Peyer's patch (tissue), 4 donors: Measurements from ENCODE around the gene SUDS3.

Experiments used
- POLR2A ChIP-seq, 2 donors: fragments of 450-650 bp; IDR thresholded peaks; one replicate each; pipeline ENCODE4 v1.5.1; 2017; ENCODE audit warnings: antibody characterized with exemption in 2 of 2, mild to moderate bottlenecking in 2 of 2, moderate library complexity in 2 of 2
- TF ChIP-seq, protein P1 (sequence below), 6 experiments: fragments of 450-650 bp in 4 of 6; fragments of 200-600 bp in 2 of 6; sonication (generic) in 1 of 6; IDR thresholded peaks; one replicate each; pipeline ENCODE4 v1.5.1; 2017 to 2019; ENCODE audit warnings: antibody characterized with exemption in 6 of 6, mild to moderate bottlenecking in 3 of 6, moderate library complexity in 1 of 6

GRCh38 chr12:118357257-118358007 is 18.9 kb upstream of the SUDS3 start:
- TF ChIP-seq, protein P1, sequence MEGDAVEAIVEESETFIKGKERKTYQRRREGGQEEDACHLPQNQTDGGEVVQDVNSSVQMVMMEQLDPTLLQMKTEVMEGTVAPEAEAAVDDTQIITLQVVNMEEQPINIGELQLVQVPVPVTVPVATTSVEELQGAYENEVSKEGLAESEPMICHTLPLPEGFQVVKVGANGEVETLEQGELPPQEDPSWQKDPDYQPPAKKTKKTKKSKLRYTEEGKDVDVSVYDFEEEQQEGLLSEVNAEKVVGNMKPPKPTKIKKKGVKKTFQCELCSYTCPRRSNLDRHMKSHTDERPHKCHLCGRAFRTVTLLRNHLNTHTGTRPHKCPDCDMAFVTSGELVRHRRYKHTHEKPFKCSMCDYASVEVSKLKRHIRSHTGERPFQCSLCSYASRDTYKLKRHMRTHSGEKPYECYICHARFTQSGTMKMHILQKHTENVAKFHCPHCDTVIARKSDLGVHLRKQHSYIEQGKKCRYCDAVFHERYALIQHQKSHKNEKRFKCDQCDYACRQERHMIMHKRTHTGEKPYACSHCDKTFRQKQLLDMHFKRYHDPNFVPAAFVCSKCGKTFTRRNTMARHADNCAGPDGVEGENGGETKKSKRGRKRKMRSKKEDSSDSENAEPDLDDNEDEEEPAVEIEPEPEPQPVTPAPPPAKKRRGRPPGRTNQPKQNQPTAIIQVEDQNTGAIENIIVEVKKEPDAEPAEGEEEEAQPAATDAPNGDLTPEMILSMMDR (IDR thresholded peaks at IDR 0.05), result peak in 1 of 6 experiments; percentile 17
- TF ChIP-seq POLR2A (IDR thresholded peaks at IDR 0.05), result no peak
